GM18867 (cell line): ENCODE results near the gene CDCA8.
"Not testable (repeated sequence)": the region's sequence is repeated elsewhere in the genome, so short reads cannot be mapped to it uniquely, and the experiment has no call there.

Experiments used
- ATAC-seq: cut with Tn5 transposase; IDR thresholded peaks from one replicate; pipeline ENCODE4 v1.9.1; 2021; ENCODE audit warnings: mild to moderate bottlenecking, moderate library complexity; ENCODE audit not compliant: unreplicated experiment

Gene CDCA8

DNA sequence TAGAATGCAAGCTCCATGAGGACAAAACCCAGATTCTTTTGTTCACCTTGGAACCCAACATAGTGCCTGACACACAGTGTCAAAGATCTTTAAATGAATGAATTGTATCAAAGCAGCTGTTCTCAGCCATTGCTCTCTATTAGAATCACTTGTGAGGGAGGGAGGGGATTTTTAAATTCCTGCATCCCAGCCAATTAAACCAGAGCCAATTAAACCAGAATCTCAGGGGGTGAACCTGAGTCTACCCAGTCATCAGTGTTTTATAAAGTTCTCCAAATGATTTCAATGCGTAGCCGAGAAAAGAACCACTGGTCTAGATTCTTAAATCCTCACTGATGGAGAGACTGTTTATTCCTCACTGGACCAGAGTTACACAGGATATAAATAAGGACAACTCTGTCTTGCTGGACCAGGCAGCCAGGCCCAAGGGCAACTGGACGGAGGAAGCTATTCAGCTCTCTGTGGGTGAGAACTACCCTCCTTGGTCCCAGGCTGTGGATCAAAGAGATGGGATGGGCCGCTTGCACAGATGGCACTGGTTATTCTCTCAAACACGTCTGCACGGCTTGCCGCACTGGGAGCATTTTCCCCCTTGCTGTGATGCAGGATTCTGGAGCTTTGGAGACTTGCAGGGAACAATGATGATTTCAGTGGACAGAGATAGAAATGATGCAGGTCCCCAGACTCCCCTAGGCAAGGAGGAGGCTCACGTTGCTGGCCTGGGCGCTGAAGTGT, 20.0 kb upstream of the CDCA8 start:
- ATAC-seq, result no peak

DNA sequence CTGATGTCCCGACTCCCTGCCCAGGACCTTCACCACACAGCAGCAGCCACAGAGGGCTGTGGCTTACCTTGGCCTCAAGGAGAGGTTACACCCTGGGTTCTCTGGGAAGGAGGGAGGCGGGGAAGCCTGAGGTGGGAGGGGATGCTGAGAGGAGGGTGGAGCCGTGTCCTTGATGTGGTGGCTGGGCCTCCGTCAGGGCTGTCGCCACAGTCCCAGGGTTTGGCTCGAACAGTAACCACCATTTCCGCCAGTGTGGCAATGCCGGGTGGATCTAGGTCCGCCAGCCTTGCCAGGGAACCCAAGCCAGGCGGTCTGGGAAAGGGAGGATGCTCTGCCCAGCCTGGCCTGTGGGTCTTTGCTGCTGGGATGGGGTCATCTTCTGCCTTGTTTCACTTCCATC, 18.4 kb upstream of the CDCA8 start:
- no peak for ATAC-seq

DNA sequence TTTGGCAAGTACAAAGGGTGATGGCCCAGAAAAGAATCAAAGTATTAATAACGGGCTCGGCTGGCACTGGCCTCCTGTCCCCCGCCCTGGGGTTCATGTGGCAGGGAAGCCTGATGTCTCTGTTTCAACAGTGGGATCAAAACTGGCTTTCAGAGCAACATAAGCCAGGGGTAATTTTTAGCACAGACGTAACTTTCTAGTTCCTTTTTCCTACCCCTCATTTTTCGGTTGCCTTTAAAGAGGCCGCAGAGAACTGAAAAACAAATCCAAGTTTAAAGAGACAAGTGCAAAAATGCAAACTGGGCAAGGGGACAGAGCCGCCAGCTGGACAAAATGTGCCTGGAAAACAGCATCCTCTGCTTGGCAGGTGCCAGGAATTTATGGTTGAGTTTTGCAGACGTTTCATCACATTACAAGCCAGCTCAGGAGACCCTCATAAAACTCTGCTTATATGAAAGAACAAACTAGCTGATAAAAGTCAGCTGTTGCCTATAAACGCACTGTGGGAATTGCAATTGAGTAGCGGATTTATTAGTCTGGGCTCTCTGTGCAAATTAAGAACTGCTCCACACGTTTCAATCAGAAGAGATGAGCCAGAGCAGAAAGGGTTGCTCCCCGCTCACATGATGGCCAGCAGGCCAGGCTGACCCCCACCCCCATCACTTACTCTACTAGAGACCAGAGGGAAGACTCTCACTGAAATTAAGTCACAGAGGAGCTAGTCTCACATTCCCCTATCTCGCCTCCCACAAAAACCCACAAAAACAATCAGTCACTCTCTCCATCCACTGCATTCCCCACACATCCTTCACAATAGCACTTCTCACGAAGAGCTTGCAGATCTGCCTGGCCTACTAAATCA, 15.8 kb upstream of the CDCA8 start:
- ATAC-seq, result peak; percentile 49

DNA sequence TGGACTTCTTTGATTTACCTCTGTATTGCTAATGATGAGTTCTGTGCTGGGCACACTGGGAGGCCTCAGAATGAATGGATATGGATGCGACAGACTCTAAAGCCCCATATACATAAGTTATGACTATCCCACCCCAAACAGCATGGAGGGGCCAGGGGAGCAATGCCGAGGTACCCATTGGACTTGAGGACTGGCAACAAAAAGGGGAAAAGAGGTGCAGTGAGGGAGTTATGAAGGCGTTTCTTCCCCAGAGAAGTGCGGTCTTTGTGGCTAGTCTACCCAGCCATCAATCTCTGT, 15.2 kb upstream of the CDCA8 start:
- ATAC-seq, result no peak

DNA sequence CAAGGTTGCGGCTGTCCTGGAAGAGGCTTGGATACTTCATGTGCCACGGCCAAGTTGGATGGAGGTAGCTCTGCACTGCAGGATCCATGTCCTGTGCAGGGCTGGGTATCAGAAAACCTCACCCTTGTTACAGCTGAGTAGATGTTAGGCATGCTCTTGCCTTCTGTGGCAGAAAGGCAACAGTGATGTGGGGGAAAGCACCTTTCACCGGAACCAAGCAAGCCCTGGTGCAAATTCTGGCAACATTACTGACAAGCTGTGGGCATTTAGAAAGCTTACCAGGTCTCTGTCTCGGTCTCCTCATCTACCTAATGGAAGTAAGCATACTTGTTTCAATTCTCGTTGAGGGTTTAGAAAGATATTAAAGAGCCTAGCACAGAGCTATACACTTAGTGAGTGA, 14.5 kb upstream of the CDCA8 start:
- no peak for ATAC-seq

DNA sequence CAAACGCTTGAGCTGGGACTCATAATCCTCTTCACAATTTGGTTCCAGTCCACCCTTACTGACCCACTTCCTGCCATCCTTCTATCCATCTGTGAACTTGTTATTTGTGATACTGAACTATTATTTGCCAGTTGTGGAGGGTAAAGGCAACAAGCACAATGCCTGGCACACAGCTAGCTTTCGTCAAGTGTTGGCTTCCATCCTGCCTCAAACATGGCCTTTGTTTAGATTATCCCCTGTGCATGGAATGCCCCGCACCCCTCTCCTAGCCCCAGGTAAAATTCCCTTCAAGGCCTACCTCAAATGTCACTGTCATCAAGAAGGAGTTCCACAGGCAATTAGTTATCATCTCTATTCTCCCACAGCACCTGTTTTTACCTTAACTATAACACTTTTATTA, 11.4 kb upstream of the CDCA8 start:
- no peak for ATAC-seq

DNA sequence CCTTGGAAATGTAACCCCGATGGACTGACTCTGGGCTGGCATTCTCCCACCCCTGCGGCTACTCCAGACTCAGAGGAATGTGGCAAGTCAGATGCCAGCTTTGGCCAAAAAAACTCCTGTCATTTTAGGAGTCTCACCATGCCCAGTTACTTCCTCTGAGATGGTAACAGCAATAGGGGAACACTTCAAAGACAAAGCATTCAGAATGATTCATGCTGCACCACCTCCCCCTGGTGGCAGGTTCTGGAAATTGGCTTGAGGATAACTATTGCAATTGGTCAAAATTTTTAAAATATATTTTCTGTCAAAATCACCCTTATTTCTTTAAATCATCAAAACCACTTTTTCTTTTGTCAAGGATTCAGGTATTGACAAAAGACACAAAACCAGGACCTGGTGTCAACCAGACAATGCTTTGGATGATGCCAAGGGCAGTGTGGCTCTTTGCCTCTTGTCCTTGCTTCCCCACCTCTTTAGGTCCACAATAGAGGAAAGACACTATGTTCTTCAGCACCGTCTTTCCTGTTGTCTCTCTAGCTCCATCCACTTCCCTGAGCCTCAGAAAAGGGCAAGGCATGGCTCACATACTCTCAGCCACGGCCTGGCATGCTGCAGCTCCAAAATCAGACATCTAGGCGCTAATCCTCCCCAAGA, 9.9 kb upstream of the CDCA8 start:
- ATAC-seq, result no peak

DNA sequence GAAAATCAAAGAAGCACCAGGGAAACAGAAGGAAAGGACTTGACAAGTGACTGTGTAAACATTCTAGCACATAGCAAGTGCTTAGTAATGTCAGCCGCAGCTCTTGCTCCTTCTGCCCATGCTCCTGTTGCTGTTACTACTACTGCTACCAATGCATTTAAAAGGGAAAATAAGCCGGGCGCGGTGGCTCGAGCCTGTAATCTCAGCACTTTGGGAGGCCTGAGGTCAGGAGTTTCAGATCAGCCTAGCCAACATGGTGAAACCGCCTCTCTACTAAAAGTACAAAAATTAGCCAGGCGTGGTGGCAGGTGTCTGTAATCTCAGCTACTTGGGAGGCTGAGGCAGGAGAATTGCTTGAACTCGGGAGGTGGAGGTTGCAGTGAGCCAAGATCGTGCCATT, 8.1 kb upstream of the CDCA8 start:
- not testable (repeated sequence) for ATAC-seq

DNA sequence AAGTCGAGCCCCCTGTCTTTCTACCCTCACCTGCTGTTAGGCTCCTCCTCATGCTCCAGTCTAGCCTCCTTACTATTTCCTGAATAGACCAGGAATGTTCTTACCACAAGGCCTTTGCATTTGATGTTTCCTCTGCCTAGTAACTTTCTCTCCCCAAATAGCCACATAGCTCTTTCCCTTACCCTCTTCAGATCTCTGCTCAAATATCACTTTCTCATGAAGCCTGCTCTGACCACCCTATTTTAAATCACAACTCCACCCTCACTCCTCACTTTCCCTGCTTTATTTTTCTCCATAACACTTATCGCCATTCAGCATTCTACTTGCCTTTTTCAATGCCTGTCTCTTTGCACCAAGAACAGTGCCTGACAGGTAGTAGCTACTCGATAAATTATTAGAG, 6.6 kb upstream of the CDCA8 start:
- no peak for ATAC-seq

DNA sequence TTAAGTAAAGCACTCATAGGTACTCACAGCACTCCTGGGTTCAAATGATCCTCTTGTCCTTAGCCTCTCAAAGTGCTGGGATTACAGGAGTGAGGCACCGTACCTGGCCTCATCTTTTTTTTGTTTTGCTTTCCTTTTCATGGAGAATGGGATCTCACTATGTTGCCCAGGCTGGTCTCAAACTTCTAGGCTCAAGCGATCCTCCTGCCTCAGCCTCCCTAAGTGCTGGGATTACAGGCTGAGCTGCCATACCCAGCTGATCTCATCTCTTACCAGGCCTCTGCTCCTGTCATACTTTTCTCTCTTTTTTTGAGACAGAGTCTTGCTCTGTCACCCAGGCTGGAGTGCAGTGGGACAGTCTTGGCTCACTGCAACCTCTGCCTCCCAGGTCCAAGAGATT, 4.6 kb upstream of the CDCA8 start:
- ATAC-seq, result not testable (repeated sequence)

DNA sequence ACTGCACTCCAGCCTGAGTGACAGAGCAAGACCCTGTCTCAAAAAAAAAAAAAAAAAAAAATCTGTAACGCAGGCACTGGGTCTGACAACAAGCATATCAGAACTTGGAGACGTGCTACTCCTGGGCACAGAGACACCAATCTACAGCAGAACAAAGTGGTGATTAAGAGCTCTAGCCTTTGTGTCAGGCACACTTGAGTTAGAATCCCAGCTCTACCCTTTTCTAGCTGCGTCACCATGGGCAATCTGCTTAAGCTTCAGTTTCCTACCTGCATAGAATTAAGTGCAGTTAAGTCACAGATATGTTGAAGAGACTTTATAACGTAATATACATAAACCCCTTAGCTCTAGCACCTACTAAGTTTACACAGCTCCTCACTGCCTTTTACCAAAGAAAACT, 3.4 kb upstream of the CDCA8 start:
- ATAC-seq, result no peak

DNA sequence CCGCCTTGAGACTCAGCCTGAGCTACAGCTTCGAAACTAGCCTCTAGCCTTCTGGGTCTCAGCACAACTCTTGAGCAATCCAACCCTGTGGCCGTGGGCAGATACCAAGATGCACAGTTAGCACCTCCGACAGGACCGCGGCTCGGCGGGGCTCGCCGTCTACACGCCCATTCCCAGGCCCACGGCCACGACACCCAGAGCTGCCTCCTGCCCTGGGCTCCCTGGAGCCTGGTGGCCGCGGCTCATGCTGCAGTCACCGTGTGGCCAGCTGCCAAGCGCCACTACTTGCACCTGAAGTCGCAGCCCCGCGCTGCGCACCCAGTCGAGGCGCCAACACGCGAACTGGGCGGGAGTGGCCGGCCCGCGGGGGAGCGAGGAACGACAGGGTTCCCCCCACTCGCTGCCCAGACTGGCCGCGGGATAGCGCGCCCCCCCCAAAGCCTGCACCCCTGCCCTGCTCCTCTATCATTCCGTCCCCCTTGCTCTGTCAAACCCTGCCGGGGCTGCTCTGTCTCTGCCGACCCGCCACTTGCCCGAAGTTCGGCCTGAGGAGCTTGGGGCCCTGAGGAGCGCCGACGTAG, 729 bp upstream of the CDCA8 start:
- peak; percentile 3 for ATAC-seq

DNA sequence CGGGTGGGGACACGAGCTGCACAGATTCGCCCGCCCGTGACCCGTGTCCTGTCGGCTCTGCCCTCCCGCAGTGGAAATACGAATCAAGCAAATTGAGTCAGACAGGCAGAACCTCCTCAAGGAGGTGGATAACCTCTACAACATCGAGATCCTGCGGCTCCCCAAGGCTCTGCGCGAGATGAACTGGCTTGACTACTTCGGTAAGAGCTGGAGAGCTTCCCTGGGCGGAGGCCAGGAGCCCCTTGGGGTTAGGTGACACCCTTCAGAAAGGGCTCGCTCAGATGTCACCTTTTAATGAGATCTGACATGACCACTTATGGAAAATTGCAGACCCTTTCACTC, 489 bp downstream of the CDCA8 start:
- ATAC-seq, result no peak

DNA sequence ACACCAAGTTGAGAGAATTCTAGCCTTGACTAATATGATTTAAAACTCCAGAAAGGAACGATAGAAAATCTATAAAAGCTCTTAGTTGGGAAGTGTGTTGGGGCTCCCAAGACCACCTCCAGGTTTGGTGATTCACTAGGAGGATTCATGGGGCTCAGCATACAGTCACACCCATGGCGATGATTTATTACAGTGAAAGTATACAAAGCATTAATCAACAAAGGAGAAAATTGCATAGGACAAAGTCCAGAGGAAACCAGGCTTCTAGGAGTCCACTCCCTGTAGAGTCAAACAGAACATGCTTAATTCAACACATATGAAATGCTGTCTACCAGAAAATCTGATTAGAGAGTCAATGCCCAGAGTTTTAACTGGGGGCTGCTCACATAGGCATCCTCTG, 4.8 kb downstream of the CDCA8 start:
- ATAC-seq, result no peak

DNA sequence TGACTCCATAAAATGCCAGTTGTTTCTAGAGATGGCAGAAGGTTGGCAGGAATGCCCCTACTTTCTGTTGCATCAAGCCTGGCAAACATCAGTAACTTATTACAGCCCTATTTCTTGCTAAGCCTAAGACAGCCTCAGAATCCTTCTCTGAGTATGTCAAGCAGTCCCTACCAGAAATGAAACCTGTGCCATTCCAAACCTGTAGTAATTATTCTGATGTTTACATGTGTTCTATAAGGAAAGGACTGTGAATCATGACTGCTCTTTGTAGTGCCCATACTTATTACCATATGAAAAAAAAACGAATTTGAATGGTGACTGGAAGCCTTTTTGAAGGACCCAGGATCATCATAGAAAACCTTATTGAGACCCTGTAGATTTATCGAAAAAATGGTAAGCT, 5.4 kb downstream of the CDCA8 start:
- ATAC-seq, result no peak

DNA sequence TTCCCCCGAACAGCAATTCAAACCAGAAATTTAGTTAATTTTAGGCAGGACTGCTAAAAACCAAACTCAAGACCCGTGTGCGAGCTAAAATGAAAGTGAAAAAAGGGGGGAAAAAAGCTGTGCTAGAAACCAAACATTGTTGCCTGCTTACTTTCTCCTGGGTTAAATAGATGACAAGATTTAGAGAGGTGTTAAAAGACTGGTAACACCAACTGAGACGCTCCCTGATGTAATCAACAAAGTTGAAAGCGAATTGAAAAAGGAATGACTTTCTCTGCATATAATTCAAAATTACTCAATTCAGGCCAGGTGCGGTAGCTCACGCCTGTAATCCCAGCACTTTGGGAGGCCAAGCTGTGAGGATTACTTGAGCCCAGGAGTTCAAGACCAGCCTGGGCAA, 6.8 kb downstream of the CDCA8 start:
- no peak for ATAC-seq

DNA sequence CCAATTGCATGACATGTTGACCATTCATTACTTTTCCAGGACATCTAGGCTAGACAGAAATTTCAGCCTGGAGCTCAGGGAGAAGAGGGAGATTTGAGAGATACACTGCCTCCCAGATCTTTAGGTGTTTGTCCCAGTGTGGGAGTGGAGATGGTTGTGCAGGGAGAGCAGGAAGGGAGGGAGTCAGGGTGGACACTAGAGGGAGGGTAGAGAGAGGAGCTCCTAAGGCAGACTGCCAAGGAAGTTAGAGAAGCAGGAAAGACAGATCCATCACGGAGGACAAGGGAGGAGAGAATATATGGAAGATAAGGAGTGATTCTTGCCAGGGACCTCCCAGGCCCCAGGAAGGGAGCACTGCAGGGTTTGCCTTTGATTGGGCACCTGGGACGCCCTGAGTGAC, 8.7 kb downstream of the CDCA8 start:
- no peak for ATAC-seq

DNA sequence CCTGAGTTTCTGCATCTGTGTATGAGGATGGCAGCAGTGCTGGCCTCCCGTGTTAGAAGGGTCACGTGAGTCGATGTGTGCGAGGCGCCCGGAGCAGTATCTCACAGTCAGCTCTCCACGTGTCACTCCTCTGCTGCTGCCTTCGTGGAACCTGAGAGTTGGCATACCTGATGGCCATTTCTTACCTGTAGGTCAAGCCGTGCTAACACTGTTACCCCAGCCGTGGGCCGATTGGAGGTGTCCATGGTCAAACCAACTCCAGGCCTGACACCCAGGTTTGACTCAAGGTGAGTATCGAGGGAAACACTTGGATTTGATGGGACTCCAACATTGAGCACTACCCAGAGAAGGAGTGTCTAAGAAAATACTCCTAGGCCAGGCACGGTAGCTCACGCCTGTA, 10.7 kb downstream of the CDCA8 start:
- no peak for ATAC-seq

DNA sequence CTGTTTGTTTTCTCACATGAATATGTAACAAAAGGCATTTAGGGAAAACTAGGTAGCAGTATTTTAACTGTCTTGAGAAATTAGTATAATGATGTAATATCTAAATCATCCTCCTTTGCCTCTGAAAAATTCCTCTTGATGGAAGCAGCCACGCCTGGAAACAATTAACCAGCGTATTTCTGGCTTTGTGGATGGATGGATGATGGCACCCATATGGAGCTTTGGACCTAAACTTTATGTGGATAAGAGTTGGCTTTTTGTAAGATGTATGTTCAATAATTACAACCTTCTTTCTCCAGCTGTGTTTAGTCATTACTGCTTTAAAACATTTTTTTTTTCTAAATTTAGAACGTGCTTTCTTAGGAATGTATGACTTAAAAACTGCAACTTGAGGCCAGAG, 12.7 kb downstream of the CDCA8 start:
- ATAC-seq, result no peak

DNA sequence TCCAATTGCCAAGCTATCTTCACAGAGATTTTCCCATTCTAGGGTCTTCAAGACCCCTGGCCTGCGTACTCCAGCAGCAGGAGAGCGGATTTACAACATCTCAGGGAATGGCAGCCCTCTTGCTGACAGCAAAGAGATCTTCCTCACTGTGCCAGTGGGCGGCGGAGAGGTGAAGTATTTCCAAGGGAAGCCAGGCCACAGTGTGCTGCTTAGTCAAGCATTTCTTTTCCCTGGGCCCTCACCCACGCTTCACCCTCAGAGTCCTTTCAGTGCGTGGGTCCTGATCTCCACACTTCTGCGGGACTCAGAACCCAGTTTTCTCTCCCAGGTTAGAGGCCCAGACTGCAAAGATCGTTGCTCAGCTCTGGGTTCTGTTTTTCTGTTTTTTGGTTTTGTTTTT, 13.1 kb downstream of the CDCA8 start:
- ATAC-seq, result no peak

DNA sequence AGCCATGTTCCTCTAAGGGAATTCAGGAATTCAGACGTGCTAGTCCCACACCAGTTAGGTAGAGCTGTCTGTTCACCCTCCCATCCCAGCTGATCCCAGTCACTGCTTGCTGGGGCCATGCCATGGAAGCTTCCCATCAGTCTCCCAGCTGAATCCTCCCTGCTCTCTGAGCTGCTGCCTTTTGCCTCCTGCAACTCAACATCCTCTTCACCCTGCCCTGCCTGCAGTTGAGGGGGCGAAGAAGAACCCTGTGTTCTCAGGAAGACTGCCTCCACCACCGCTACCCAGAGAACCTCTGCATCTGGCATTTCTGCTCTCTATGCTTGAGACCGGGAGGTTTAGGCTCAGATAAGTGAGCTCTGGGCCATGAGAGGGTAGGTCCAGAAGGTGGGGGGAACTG, 16.2 kb downstream of the CDCA8 start:
- no peak for ATAC-seq

DNA sequence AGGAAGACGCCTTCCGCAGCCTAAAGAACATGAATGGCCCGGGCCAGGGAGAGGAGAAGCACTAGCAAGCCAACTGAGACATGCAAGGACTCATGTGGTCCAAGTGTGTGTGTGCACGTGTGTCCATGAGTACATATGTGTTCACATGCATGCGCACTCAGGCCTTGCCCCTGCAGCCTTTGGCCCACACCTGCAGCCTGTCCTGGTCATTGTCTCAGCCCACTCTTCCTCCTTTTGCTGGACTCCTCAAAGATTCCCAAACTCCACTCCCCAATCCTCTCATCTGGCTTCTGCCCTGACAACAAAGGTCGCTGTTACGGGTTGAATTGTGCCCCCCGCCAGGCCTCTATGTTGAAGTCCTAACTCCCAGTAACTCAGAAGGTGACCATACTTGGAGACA, 21.9 kb downstream of the CDCA8 start:
- ATAC-seq, result no peak
